HG03159 (cell line): Measurements from ENCODE around the gene NKX6-1.

Experiments used
- ATAC-seq: cut with Tn5 transposase; IDR thresholded peaks from one replicate; pipeline ENCODE4 v1.9.1; 2021; ENCODE audit warnings: mild to moderate bottlenecking, moderate library complexity; ENCODE audit not compliant: unreplicated experiment

NKX6-1 gene

DNA sequence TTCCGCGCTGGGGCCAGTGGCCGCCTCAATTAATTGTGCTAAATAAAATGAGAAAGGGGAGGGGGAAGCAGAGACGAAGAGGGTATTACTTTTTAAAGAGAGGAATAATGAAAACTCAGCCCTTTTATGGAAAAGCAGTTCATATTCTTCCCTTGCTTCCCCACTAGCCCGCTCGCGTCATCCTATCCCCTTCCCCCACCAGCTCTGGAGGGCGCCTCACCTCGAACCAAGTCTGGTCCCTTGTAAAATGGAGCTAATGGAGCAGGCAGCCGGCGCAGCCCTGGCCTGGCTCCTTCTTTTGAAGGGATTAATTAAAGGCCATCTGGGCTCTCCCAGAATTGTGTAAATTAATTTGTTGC lies 511 bp upstream of the NKX6-1 start:
- ATAC-seq = no peak

DNA sequence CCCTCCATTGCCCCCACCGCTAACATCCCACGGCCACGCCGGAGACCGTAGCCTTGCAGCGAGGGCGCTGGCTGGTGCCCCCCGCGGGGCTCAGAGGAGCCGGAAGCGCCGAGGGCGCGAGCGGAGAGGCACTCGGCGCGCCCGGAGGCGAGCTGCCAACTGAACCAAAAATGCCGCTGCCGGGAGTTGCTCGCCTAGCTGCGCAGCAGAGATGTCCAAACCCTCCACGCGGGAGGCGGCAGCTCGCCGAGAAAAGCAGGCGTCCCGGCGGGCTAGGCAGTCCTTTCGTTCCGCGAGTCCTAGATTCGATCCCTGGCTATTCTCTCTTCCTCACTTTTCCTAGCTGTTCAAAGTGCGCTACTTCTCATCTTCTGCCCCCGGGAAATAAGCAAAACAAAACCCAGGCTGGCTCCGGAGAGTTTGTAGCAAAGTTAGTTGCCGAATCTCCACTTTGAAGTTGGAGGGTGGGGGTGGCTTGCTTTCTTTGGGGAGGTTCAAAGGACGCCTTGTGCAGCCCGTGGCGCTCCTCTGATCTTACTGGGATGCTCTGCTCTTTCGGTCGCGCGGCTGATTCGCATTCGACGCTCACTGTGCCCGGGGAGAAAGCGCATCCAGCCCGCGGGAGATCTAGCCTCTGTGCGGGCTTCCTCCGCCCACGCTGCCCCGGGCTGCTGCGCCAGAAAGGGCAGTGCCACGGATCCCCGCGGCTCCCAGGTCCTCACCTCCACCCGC lies 723 bp downstream of the NKX6-1 start:
- no peak for ATAC-seq

DNA sequence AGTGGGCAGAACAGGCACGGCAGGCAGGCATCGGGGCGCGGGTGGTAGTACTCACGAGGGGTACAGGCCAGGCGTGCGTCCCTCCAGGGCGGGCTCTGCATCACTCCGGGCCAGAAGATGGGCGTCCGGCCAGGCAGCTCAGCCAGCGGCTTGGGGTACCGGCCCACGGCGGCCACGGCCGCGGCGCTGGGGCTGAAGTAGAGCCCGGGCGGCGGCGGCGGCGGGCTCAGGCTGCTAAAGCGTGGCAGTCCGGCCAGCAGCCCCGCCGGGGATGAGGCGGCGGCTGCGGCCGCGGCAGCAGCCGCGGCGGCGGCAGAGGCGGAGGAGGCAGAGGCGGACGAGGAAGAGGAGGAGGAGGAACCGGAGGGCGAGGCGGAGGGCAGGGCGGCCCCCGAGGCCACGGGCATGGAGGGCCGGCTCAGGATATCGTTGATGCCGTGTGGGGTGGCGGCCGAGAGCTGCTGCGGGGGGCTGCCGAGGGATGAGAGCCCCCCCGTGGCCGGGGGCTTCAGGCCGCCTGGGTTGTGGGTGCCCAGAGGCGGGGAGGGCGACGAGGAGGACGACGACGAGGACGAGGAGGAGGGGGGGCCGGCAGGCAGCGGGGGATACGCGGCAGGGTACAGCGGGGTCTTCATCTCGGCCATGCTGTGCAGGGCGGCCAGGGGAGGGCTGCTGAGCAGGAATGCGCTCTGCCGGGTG lies 1.4 kb downstream of the NKX6-1 start:
- no peak for ATAC-seq

DNA sequence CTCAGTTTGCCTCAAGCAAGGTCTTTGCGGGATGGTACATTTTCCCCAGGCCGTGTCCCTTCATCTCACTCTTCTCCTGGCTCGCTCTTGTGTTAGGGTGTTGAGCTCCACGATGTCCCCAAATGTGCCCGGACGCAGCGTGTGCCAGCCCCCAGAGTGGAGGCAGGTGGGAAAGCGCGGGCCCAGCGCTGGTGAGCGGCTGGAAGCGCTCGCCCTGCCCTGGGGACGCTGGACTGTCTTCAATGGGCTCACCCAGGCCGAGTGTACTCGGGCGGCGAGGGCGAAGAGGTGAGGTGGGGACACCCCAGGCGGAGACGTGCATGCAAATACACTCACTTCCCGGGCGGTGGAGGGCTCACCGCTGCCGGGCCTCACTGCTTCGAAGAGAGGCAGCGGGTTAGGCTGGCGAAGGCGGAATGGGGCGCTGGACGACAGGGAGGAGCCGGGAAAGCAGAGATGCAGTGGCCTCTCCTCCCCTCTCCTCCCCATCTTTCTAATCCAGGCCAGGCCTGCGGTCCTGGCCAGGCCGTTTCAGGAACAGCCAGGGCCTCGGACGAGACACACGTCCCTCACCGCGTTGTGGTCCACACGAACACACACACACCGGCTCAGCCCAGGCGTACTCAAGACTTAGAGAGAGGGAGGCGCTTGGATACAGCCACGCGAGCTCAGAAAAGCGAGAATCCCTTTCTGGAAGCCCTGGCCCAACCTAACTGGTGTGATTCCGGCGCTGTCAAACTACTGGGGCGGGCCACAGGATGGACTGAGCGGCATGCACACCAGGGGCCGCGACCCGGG lies 2.2 kb downstream of the NKX6-1 start:
- no peak for ATAC-seq

DNA sequence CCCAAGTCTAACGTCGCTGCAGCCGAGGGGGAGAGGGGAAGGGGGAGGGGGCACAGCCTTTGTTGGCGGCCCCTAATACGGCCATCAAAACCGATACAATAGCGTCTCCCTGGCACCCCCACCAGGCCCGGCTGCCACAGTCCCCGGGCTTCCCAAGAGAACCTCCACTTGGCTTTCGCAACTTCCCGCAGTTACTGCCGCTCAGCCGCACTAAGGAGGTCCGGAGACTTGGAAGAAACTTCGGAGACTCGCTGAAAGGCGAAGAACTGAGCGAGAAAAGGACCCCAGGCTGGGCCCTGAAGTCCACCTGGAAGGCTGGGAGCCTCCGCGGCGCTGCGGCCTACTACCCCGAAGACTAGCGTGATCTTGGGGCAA lies 2.8 kb downstream of the NKX6-1 start:
- ATAC-seq = no peak

DNA sequence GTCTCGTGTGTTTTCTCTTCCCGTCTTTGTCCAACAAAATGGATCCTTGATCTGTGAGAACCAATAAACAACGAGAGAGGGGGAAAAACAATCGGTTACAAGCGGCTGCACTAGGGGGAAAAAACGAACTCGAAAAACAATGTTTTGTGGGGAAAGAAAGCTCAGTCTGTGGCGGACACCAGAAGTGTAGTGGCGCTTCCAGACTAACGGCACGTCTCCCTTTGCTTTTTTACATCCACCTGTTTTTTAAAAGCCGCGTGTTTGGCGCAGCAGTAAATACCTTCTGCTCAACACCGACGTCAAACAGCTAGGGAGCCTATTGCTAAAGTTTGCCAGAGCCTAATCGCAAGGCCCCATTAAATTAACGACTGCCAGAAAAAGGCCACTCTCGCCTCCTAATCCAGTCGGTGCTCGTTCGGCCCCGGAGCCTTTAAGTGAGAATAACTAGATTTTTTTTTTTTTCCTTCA lies 3.3 kb downstream of the NKX6-1 start:
- ATAC-seq = no peak

DNA sequence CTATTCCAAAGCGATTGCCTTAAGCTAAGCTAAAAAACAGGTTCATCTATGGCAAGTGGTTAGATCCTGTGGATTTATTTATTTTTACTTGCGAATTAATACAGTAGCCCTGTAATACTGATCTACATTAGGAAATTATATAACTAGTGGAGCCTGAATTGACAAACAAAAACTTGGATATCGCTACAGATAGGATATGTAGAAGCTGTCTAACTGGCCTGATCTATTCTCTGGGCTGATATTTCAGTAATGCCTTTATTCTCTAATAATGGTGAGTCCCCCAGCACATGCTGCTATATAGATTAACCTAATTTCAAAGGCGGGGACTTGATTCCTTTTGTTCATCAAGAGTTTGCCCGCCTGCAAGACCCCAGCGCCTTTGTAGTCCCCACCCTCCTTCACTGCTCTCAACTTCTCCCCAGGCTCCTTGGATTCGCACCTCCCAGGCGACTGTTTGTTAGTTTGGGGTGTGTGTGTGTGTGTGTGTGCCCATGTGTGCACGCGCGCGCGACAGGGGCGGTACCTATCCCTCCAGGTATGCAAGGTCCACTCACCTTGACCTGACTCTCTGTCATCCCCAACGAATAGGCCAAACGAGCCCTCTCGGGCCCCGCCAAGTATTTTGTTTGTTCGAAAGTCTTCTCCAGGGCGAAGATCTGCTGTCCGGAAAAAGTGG lies 3.8 kb downstream of the NKX6-1 start:
- ATAC-seq = no peak

DNA sequence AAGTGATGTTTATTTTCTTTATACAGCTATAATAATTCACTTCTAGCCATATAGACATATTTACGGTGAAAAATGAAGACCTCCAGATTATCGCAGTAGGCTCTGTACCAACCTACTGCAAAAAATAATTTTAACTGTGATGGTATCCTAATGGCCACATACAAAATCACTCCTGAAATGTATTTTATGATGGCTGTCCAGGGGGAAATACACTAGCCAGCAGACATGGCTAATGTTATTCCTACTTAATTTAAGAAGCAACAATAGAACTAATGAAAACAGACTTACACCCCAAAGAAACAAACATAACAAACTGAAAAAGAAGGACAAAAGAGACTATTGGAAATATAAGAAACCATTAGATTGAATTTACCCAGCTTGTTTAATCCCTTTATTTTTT lies 4.6 kb downstream of the NKX6-1 start:
- ATAC-seq = no peak

DNA sequence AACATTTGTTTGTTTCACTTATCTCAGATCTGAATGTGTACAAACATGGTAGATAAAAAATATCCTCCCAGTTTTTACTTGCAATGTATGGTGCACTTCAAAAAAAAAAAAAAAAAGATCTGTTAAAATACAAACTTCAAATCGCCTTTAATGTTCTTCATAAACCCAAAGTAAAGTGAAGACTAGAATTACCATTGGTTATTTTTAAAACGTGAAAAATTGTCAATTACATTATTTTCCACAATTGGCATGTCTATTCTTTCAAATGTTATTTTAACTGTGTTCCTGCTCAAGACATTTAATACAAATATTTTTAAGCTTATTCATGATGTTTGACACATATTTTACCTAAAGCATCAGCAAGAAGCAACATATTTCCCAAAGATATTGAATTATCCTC lies 5.0 kb downstream of the NKX6-1 start:
- no peak for ATAC-seq

DNA sequence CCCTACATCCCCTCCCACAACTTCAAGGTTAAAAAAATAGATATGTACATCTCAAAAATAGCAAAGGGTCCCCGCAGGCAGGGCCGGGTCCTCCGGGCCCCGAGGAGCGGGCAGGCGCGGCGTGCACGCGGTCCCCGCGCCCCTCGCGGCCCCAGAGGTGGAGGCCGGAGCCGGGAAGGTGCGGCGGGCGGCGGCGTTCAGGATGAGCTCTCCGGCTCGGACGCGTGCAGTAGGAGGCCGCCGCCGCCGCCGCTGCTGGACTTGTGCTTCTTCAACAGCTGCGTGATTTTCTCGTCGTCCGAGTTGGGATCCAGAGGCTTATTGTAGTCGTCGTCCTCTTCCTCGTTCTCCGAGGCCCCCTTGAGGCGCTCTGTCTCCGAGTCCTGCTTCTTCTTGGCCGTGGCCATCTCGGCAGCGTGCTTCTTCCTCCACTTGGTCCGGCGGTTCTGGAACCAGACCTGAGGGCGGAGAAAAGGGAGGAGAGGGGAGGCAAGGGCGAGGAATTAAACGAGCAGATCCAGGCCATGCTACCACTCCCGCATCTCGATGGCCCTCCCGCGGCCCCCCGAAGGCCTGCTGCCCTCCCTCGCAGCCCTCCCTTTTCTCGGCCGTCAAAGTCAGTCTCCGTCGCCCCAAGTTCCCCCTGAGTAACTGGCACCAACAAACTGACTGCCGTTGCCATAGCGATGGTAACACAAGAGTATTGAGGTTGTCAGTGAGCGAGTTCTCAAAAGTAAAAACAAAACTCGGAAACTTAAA lies 5.8 kb downstream of the NKX6-1 start:
- ATAC-seq = no peak

DNA sequence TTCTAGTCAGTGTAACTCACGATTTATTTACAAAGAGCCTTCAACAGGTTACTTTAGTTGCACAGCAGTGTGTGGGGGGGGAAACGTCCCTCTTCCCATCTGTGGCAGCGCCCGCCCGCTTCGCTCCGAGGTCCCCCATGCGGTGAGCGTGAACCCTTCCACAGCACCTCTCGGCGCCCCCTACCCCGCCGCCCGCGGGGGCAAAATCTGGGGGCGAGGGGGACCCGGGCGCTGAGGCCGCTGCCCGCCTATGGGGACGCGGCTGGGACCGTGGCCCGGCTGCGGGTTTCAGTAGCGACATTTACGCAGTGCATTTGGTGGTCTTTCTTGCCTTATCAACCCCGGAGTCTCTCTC lies 6.4 kb downstream of the NKX6-1 start:
- ATAC-seq = no peak

DNA sequence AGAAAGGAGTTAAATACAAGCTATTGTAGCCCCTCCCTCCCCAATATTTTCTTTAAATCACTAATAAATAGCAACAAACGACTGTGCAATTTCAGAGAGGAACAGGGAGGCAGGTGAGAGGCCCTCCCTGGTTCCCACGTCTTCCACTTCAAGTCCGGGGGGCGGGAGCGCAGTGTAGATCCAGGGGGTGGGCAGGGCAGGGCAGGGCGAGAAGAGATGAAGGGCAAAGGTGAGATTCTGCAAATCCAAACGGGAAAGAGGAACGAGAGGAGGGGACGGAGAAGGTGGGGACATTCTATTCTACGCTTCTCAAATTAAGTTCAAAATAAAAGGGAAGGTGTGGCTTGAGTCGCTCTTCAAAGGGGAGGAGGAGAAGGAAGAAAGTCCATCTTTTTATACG lies 6.8 kb downstream of the NKX6-1 start:
- ATAC-seq = no peak

DNA sequence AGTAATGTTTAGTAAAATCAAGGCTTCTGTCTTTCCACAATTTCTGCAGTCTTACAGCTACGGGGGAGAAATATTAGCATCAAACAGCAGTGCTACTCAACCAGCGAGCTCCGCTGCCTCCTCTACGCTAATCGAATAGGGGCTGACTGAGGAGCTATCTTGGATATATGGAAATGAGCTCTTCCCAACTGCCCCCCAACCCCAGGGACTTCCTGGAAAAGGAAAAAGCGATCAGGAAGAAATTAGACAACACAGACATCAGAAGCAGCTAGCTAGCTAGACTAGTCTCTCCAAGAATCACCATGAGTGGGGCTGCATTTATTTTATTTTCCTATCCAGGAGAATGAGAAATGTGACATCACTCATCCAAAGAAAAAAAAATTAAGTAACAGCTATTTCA lies 7.6 kb downstream of the NKX6-1 start:
- no peak for ATAC-seq

DNA sequence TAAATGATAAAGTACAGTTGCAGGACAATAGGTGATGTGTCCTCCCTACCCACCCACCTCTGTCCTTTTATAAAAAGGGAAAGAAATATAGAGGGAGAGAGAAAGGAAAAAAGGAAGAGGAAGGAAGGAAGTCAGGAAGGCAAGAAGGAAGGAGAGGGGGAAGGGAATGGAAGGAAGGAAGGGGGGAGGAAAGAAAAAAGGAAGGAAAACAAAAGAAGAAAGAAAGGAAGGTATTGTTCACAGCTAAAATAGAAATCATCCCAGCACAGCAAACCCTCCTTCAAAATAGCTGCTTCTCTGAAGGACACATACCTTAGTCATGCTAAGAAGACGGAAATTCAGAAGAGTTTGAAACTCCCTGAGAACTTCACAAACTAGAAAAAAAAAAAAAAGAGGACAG lies 8.4 kb downstream of the NKX6-1 start:
- ATAC-seq = no peak

DNA sequence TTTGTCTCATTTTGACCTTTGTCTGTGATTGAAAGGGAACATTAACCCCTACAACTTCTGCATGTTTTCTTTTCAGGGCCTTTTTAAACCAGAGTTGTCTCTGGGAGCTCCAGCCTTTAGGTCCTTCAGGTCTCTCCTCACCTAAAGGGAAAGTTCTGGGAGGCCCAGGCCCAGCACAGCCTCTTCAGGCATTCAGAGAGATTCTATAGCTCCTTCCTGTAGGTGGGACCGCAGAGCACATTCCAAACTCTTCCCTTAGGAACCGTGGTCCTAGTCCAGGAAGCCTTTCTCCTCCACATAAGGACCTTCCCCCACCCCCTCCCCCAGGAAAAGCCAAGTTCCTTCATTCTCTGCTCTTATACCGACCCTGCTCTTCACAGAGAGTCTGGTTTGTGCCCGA lies 14.9 kb downstream of the NKX6-1 start:
- ATAC-seq = no peak

DNA sequence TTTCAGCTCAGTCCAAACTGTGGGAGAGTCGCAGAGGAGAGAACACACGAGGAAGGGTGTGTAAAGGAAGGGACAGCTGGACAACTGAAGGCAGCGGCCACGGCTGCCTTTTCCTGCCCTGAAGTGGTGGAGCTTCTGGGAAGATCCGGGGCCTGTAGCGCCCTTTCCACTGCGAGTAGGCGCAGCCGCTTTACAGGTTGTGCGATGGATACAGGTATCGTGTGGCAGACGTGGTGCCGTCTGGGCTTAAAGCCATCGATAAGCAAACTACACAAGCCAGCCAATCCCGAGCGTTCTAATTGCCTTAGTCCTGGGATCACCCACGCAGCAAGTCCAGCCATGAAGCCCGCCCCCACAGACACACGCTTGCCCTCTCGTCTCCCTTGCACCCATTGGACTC lies 15.4 kb downstream of the NKX6-1 start:
- no peak for ATAC-seq

DNA sequence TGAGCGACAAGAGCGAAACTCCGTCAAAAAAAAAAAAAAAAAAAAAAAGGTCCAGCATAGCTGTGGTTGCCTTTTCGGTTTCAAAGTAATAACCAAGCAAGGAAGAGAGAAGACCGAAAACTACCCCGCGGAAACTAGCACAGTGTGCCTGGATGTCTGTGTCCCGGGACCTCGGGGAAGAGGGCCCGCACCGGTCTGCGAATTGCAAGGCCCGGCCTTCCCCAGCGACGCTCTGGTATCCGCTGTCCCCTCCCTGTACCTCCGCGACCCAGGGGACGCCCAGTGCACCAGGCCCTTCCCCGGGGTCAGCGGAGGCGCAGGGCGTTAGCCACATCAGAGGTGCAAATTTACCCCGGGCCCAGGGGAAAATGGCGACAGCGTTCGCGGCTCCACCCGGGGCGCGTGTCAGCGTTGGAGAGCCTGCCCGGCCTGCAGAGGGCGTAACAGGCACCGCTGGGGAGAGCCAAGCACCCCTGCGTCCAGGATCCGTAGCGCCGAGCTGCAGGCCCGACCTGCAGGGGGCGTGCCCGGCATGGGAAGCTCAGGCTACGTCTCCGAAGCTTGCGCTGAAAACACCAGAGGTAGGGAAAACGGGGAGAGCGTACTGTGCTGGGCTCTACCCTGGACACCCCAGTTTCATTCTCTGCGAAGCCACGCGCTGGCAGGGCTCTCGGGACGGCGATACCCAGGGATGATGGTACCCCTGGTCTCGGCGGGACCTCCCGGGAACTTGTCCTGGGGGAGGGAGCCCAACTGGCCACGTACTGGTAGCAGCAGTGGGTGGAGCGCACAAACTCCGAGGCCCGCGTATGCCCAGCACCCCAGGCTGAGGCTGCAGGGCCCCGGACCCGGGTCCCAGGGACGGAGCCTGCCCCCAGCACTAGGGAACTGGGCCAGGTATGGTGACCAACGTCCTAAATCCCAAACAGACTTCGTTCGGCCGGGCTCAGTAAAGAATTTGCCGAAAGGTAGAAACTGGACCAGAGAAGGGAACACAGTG lies 16.2 kb downstream of the NKX6-1 start:
- no peak for ATAC-seq

DNA sequence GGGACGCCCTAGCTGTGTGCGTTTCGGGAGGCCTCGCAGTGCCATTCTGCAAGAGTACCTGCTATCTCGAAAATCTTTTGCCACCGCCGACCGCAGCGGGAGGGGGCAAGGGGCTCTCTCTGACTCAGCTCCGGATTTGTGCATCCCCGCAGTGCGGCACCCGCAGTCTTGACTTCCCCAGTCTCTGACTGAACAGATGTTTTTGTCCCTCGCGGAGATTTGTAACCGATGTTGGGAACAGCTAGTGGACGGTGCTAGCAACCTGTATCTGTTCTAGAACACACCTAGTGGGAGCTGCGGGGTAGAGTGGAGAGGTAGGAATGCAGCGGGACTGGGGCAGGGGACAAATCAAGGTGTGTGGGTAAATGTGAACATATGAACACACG lies 17.2 kb downstream of the NKX6-1 start:
- no peak for ATAC-seq

DNA sequence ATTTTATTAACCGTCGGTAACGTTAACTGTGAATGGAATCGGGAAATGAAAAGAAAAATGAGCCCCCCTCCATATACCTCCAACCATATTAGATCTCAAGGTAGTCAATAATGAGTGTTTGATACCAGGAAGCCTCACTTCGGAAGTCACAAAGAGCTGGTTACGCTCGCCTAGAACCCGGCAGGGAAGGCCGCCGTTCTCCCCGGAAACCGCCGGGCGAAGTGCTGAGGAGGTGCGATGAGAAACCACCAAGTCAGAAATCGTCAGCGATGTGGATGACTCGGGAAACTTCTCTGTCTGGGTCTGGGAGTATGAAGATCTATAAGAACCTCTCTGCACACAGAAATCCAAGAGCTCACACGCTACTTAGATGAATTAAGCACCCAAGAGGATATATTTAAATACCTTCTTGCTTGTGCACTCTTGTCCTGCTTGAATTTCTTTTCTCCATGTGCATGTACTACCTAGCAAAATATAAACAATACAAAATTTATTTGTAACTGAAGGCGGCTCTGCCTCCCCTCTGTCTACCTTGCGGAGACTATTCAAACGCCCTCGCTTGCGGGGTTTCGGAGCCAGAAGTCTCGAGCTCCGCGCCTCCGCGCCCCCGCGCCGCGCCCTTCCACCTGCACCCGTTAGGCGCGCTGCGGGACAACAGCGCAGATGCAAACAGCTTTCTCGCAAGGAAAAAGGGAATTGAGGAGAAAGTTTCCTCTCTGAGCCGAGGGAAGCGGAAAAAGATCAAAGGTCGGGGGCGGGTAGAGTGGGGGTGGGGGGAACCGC lies 17.8 kb downstream of the NKX6-1 start:
- ATAC-seq = no peak
